Activated naive CD8-positive, alpha-beta T cell treated with anti-CD3 and anti-CD28 coated beads, Interleukin-2, amount 50 U/mL, for 24 hours (primary cell): ENCODE data around the gene OR10H4.
"Not testable (repeated sequence)": the region's sequence is repeated elsewhere in the genome, so short reads cannot be mapped to it uniquely, and the experiment has no call there.

Experiments used
- ATAC-seq: fragments of 150-1000 bp; cut with Tn5 transposase; one replicate; pipeline ENCODE4 v1.10.0; 2021
- DNase-seq: peaks from one replicate; pipeline ENCODE4 v3.0.0; 2021
- H3K27ac Mint-ChIP-seq: one replicate; pipeline ENCODE4 v1.8.0; 2021; ENCODE audit warnings: mild to moderate bottlenecking, mixed read lengths
- H3K27me3 Mint-ChIP-seq: one replicate; pipeline ENCODE4 v1.8.0; 2021; ENCODE audit warnings: mixed read lengths
- H3K36me3 Mint-ChIP-seq: one replicate; pipeline ENCODE4 v1.8.0; 2021; ENCODE audit warnings: low read depth, mixed read lengths
- H3K4me1 Mint-ChIP-seq: one replicate; pipeline ENCODE4 v1.8.0; 2021; ENCODE audit warnings: mixed read lengths
- H3K4me3 Mint-ChIP-seq: one replicate; pipeline ENCODE4 v1.8.0; 2021; ENCODE audit warnings: mild to moderate bottlenecking, moderate library complexity, mixed read lengths
- H3K9me3 Mint-ChIP-seq: one replicate; pipeline ENCODE4 v1.8.0; 2021; ENCODE audit warnings: mixed read lengths

OR10H4 gene

GRCh38 chr19:15948223-15949058 is at the start of gene OR10H4:
Gene OR10H4, plus strand, starts transcription at chr19:15949008. Its CDS starts 0 bp downstream, at chr19:15949008.
- no peak within 1 kb of the TSS for H3K27ac Mint-ChIP-seq
- peaks cover 8% of the 10 kb centered on the region for H3K36me3 Mint-ChIP-seq
- no peaks in the 10 kb centered on the region for H3K4me1 Mint-ChIP-seq
- peaks cover 18% of the 10 kb centered on the region for H3K9me3 Mint-ChIP-seq
- H3K27me3 Mint-ChIP-seq = peaks cover 32% of the 10 kb centered on the region
- ATAC-seq = no peak
- DNase-seq = no peak
- H3K4me3 Mint-ChIP-seq = no peak within 1 kb of the TSS

- H3K36me3 Mint-ChIP-seq, H3K4me3 Mint-ChIP-seq, H3K9me3 Mint-ChIP-seq, H3K4me1 Mint-ChIP-seq, ATAC-seq, H3K27ac Mint-ChIP-seq, DNase-seq: not testable (repeated sequence)
- H3K27me3 Mint-ChIP-seq = peaks cover 22% of the 10 kb centered on the region
Observed at GRCh38 chr19:15899561-15899960, 49.2 kb upstream of the OR10H4 start.

GRCh38 chr19:15900032-15900431 is 48.8 kb upstream of the OR10H4 start:
- peak overlapping the region; percentile 66 for H3K4me3 Mint-ChIP-seq

GRCh38 chr19:15900504-15900903 is 48.3 kb upstream of the OR10H4 start:
- H3K9me3 Mint-ChIP-seq = peaks cover 9% of the 10 kb centered on the region
- H3K27ac Mint-ChIP-seq = no peak overlapping the region
- H3K36me3 Mint-ChIP-seq = no peaks in the 10 kb centered on the region
- peaks cover 9% of the 10 kb centered on the region for H3K4me1 Mint-ChIP-seq
- no peak for ATAC-seq
- H3K27me3 Mint-ChIP-seq = peaks cover 28% of the 10 kb centered on the region
- DNase-seq = no peak
- peak overlapping the region; percentile 66 for H3K4me3 Mint-ChIP-seq

More at GRCh38 chr19:15900032-15900431, 48.8 kb upstream of the OR10H4 start:
- H3K27me3 Mint-ChIP-seq = peaks cover 26% of the 10 kb centered on the region
- not testable (repeated sequence) for DNase-seq, H3K4me1 Mint-ChIP-seq, H3K36me3 Mint-ChIP-seq, ATAC-seq, H3K27ac Mint-ChIP-seq, H3K9me3 Mint-ChIP-seq

- Mint-ChIP-seq H3K27ac (no peak overlapping the region), H3K4me3 (no peak overlapping the region), H3K27me3 (peaks cover 33% of the 10 kb centered on the region), H3K4me1 (peaks cover 9% of the 10 kb centered on the region), H3K9me3 (peaks cover 11% of the 10 kb centered on the region), H3K36me3 (no peaks in the 10 kb centered on the region)
- ATAC-seq (no peak), DNase-seq (no peak)
Observed at GRCh38 chr19:15902254-15902653, 46.6 kb upstream of the OR10H4 start.

GRCh38 chr19:15902898-15903297 is 45.9 kb upstream of the OR10H4 start:
- DNase-seq, H3K4me1 Mint-ChIP-seq, H3K36me3 Mint-ChIP-seq, H3K4me3 Mint-ChIP-seq, ATAC-seq, H3K27ac Mint-ChIP-seq: not testable (repeated sequence)
- H3K27me3 Mint-ChIP-seq = peaks cover 36% of the 10 kb centered on the region
- H3K9me3 Mint-ChIP-seq = peaks cover 14% of the 10 kb centered on the region

GRCh38 chr19:15905026-15905425 is 43.8 kb upstream of the OR10H4 start:
- Mint-ChIP-seq H3K36me3 (no peaks in the 10 kb centered on the region), H3K9me3 (peaks cover 14% of the 10 kb centered on the region), H3K4me1 (peaks cover 9% of the 10 kb centered on the region), H3K27ac (no peak overlapping the region), H3K27me3 (peaks cover 36% of the 10 kb centered on the region), H3K4me3 (no peak overlapping the region)
- ATAC-seq (no peak), DNase-seq (no peak)

- peaks cover 2% of the 10 kb centered on the region for H3K4me1 Mint-ChIP-seq
- no peak for ATAC-seq
- H3K9me3 Mint-ChIP-seq = peaks cover 14% of the 10 kb centered on the region
- H3K27me3 Mint-ChIP-seq = peaks cover 54% of the 10 kb centered on the region
- H3K27ac Mint-ChIP-seq = no peak overlapping the region
- DNase-seq = no peak
- no peak overlapping the region for H3K4me3 Mint-ChIP-seq
- peaks cover 4% of the 10 kb centered on the region for H3K36me3 Mint-ChIP-seq
Observed at GRCh38 chr19:15911599-15912235, 37.1 kb upstream of the OR10H4 start.

- Mint-ChIP-seq H3K4me3 (no peak overlapping the region), H3K27ac (no peak overlapping the region), H3K27me3 (peaks cover 55% of the 10 kb centered on the region), H3K36me3 (peaks cover 4% of the 10 kb centered on the region), H3K4me1 (peaks cover 2% of the 10 kb centered on the region), H3K9me3 (peaks cover 8% of the 10 kb centered on the region)
- DNase-seq (no peak), ATAC-seq (no peak)
Observed at GRCh38 chr19:15913384-15913783, 35.4 kb upstream of the OR10H4 start.

- Mint-ChIP-seq H3K36me3 (peaks cover 4% of the 10 kb centered on the region), H3K4me3 (no peak overlapping the region), H3K27ac (no peak overlapping the region), H3K27me3 (peaks cover 54% of the 10 kb centered on the region), H3K9me3 (peaks cover 8% of the 10 kb centered on the region), H3K4me1 (peaks cover 2% of the 10 kb centered on the region)
- DNase-seq (no peak), ATAC-seq (no peak)
Observed at GRCh38 chr19:15913830-15914229, 35.0 kb upstream of the OR10H4 start.

- Mint-ChIP-seq H3K36me3 (peaks cover 4% of the 10 kb centered on the region), H3K27ac (no peak overlapping the region), H3K4me3 (no peak overlapping the region), H3K27me3 (peaks cover 45% of the 10 kb centered on the region), H3K9me3 (peaks cover 8% of the 10 kb centered on the region), H3K4me1 (peaks cover 2% of the 10 kb centered on the region)
- DNase-seq (no peak), ATAC-seq (no peak)
Observed at GRCh38 chr19:15915109-15915508, 33.7 kb upstream of the OR10H4 start.

- H3K9me3 Mint-ChIP-seq = peaks cover 8% of the 10 kb centered on the region
- no peak overlapping the region for H3K27ac Mint-ChIP-seq
- peaks cover 34% of the 10 kb centered on the region for H3K27me3 Mint-ChIP-seq
- DNase-seq = no peak
- H3K4me1 Mint-ChIP-seq = no peaks in the 10 kb centered on the region
- H3K4me3 Mint-ChIP-seq = no peak overlapping the region
- peaks cover 4% of the 10 kb centered on the region for H3K36me3 Mint-ChIP-seq
- ATAC-seq = no peak
Observed at GRCh38 chr19:15919243-15919642, 29.6 kb upstream of the OR10H4 start.

- Mint-ChIP-seq H3K9me3 (no peaks in the 10 kb centered on the region), H3K36me3 (no peaks in the 10 kb centered on the region), H3K4me3 (no peak overlapping the region), H3K27me3 (peaks cover 25% of the 10 kb centered on the region), H3K4me1 (no peaks in the 10 kb centered on the region), H3K27ac (no peak overlapping the region)
- ATAC-seq (no peak), DNase-seq (no peak)
Observed at GRCh38 chr19:15922021-15922420, 26.8 kb upstream of the OR10H4 start.

GRCh38 chr19:15923702-15924101 is 25.1 kb upstream of the OR10H4 start:
- Mint-ChIP-seq H3K4me1 (no peaks in the 10 kb centered on the region), H3K4me3 (no peak overlapping the region), H3K27me3 (peaks cover 18% of the 10 kb centered on the region), H3K36me3 (no peaks in the 10 kb centered on the region), H3K27ac (no peak overlapping the region), H3K9me3 (no peaks in the 10 kb centered on the region)
- ATAC-seq (no peak), DNase-seq (no peak)

GRCh38 chr19:15926484-15926883 is 22.3 kb upstream of the OR10H4 start:
- H3K4me1 Mint-ChIP-seq = no peaks in the 10 kb centered on the region
- H3K27ac Mint-ChIP-seq = no peak overlapping the region
- H3K27me3 Mint-ChIP-seq = peaks cover 16% of the 10 kb centered on the region
- no peak overlapping the region for H3K4me3 Mint-ChIP-seq
- ATAC-seq (no peak), DNase-seq (no peak)
- no peaks in the 10 kb centered on the region for H3K9me3 Mint-ChIP-seq
- H3K36me3 Mint-ChIP-seq = peaks cover 3% of the 10 kb centered on the region
